Stimulated activated CD4-positive, alpha-beta T cell treated with anti-CD3 and anti-CD28 coated beads, Interleukin-2, amount 100 ng/mL, for 24 hours (primary cell): Measurements from ENCODE around the gene CCR3.
"Not testable (repeated sequence)": the region's sequence is repeated elsewhere in the genome, so short reads cannot be mapped to it uniquely, and the experiment has no call there.

Experiments used
- DNase-seq, 2 donors: peaks; one replicate each; pipeline ENCODE4 v3.0.0-alpha.2; 2020

CCR3 gene

DNA sequence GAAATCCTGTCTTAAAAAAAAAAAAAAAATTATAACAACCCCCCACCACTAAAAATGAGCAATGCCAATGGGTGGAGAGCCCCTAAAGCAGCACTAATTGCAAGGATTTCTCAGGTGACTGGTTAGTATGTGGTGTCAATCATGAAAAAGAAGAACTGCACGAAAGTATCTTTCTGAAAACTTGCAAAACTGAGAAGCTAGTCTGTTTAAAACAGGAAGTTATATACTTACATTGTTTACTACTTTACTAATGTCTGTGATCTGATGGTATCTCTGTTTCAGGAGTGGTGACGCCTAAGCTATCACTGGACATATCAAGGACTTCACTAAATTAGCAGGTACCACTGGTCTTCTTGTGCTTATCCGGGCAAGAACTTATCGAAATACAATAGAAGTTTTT, at the start of gene CCR3:
TSS of gene CCR3 (plus strand) at position 341 of the 400 bp plus-strand sequence. CDS start 22,699 bp downstream, outside the sequence.
- DNase-seq, result no peak

DNA sequence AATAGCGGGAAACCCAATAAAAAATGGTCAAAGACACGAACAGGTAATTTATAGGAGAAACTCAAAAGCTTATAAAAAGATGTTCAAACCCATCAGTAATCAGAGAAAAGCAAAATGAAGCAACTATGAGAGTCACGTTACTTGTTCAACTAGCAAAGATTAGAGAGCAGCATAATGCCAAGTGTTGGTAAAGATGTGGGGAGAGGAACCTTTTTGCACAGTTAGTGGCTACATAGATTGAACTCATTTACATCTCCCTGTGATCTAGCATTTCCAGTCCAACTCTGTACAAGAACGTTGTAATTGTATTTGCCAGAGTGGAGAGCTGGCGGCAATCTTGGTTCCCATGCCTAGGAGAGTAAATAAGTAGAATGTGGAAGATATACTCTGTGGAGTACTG, 49.3 kb upstream of the CCR3 start:
- DNase-seq, result no peak

DNA sequence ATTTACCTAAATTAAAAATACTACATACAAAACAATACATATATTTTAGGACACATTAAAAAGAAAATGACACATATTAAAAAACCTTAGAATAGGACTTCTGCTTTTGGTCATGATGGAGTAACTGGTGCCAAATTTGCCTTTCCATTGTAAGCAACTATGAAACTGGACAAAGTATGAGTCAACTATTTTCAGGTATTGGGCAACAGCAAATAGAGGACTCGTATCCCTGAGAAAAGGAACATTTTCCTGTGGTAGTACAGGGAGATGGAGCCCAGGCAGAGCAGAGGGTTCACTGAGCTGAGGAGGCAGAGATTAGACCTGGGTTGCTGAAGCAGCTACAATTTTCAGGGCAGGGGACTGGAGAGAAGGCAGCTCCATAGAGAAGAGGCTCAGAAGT, 48.8 kb upstream of the CCR3 start:
- DNase-seq, result no peak

DNA sequence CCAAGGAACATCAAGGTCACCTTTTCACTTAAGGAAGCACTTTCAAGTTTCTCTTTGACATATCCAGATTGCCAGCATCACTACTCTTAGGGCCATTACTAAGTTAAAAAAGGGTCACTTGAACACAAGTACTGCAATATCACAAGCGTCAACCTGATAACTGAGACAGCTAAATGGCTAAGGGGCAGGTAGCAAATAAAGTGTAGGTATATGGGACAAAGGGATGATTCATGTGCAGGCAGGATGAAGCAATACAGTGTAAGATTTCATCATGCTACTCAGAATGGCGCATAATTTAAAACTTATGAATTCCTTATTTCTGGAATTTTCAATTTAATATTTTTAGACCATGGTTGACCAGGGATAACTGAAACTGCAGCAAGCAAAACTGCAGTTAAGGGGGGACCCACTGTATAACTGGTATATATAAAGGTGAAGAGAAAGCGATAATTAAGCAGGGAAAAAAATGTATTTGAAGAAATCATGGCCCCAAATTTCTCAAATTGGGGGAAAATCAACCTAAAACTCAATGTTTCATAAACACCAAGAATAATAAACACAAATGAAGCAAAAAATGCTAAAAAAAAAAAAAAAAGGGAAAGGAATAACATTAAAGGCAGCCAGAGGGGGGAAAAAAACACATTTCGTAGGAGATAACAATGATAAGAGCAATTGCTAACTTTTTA, 47.2 kb upstream of the CCR3 start:
- no peak for DNase-seq

DNA sequence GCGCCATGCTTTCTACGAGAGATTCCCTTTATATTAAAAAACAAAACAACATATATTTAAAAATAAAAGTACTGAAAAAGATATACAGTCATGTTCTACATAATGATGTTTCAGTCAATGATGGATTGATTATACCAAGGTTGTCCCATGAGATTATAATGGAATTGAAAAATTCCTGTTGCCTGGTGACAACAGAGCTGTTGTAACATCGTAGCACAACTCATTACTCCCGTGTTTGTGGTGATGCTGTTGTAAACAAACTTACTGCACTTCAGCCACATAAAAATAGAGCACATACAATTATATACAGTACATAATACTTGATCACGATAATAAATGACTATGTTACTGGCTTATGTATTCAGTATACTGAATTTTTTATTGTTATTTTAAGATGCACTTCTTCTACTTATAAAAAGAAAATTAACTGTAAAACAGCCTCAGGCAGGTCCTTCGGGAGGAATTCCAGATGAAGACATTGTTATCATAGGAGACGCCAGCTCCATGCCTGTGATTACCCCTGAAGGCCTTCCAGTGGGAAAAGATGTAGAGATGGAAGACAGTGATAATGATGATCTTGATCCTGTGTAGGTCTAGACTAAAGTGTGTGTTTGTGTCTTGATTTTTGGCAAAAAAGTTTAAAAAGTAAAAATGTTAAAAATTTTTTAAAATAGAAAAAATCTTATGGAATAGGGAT, 45.9 kb upstream of the CCR3 start:
- no peak for DNase-seq

DNA sequence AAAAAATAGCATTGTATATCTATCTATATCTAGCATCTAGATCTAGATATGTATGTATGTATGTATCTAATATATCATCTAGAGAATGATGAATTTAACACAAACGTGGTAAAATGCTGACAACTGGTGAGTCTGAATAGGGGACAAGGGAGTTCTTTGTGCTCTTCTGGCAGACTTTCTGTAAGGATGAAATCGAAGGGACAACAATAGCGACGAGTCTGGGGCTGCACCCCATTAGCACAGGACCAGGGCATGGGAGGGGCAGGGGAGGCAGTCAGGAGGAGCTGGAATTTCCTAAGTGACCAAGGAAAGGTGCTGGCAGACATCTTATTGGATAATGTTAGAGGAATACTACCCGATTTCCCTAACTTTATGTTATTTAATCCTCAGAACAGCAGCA, 42.0 kb upstream of the CCR3 start:
- no peak for DNase-seq

DNA sequence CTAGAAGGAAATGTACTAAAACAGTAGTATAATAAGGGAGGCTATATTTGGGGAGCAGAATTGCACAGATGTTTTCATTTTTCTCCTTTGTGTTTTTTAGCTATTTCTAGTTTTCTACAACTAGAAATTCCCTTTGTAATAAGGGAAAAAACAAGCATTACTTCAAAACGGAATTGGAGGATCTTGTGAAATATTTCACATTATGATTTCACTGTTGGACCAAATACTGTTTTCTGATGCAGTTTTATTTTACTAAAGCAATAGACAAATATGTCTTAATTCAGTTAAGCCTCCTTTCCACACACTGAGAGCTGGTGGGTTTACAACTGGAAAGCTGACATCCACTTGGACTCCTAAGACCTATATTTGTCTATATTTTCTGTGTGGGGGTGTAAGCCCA, 41.5 kb upstream of the CCR3 start:
- no peak for DNase-seq

DNA sequence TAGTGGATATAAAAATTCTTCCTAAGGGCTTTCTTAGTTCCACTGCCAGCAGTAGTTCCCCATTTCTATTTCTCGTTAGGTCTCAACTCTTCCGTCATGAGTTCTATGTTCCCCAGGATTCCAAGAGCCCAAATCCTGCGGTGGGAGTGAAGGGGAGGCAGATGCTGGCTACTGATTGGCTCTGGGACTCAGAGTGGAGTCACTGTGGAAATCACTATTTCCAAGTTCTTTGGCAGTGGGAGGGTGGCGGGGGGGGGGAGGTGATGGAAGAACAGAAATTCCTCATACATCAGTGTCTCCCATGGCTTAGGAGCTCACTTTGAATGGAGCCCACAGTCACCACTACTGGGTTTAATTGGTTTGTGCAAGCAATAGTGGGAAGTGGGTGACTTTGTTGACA, 39.7 kb upstream of the CCR3 start:
- no peak for DNase-seq

DNA sequence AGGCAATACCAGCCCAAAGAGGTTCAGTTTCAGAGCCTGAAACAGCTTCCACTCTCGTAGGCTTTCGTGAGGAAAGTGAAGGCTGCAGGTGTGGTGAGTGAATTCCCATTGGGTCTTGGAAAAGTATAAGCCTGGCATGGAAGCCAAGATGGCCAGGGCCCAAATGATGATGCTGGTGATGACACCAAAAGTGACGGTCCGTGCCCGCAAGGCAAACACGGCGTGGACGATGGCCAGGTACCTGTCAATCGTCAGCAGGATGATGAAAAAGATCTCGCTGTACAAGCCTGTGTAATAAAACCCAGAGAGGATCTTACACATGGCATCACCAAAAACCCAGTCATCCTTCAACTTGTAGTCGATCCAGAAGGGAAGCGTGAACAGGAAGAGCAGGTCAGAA, 38.6 kb upstream of the CCR3 start:
- DNase-seq, result no peak

DNA sequence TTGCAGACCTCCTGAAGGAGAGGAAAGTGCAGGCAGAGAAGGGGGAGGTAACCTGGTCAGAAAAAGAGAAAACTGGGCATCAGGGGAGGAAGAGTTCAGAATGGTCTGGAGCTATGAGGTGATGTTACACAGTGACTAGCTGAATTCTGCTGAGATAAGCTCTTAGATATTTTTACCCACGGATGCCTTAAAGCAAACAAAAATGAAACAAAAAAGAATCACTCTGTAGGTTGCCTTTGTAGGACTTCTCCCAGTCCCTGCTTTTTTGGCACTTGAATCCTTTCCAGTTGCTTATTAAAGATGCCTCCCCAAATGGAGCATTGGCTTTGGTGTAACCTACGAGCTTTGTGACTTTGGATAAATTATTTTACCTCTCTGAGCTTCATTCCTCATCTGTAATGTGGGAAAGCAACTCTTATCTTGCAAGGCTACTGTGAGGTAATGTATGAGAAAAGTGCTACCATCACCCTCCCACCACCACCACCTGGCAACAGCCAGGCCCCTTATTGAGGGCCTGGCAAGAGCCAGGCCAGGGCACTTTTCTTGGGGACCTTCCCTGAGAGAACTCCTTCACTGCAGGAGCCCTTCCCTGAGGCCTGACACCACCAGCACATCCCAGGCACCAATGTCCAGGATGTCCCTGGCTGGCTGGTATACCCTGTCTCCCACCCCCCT, 36.8 kb upstream of the CCR3 start:
- no peak for DNase-seq

DNA sequence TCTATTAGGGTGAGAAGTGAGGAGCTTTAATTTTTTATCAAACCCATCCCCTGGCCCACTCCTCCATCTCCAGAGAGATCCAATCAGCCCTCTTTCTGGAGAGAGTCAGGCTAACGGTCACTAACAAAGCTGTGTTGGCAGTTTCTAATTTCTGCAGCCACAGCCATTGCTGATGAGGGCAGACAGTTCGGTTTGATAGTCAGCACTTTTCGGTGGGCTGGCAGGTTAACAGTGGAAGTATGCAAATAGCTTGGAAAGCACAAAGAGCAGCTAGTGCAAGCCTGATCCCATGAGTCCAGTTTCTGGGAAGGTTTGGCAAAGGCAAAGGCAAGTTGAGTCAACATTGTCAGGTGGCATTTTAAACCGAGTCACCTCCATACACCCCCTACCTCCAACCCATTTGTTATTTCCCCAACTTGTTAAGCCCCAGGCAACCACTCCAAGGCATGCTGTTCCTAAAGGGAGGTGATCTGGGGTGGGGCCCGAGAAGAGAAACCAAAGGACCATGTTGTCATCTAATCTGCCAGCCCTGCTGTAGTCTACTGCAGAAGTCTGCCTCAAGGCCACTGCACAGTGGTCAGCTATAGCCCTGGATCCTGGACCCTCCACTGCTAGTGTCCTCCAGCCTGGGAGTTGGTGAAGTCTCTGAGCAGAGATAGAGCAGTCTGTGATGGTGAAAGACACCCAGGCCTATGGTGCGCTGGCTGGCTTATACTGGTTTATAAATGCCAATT, 35.8 kb upstream of the CCR3 start:
- no peak for DNase-seq

DNA sequence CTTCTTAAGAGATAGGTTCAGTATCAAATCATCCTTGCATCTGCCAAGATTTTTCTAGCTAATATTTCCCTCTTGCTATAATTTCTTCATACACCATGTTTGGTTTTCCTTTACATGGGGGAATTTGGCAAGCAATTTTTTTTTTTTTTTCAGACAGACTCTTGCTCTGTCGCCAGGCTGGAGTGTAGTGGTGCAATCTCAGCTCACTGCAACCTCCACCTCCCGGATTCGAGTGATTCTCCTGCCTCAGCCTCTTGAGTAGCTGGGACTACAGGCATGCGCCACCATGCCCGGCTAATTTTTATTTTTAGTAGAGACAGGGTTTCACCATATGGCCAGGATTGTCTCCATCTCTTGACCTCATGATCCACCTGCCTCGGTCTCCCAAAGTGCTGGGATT, 34.7 kb upstream of the CCR3 start:
- DNase-seq, result not testable (repeated sequence)

DNA sequence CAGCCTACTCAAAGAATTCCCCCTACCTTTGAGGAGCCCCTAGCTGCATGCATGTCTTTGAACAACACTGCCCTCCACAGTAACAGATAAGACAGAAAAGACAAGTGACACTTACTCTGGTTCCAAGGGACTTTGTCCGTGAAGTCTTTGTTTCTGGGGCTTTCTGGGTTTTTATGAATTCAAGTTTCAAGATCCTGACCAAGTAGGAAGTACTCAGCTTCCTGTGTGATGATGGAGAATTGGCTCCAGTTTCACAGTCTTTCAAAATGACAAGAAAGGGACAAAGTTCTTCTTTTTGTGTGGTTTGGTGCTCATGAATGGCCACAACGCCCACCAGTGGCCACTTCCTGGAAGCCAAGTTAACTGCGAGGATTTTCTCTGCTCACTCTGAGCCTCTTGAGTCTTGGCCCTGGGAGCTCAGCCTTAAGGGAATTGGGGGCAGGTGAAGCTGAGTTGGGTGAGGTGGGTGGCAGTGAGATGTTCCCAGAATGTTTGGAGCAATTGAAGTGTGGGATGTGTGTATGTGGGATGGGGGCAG, 34.0 kb upstream of the CCR3 start, which contains the start of gene CCR1:
TSS of gene CCR1 (minus strand) at position 147 of the 538 bp plus-strand sequence. CDS start 4,000 bp downstream, outside the sequence.
- DNase-seq, result peak; percentile 41 to 58

DNA sequence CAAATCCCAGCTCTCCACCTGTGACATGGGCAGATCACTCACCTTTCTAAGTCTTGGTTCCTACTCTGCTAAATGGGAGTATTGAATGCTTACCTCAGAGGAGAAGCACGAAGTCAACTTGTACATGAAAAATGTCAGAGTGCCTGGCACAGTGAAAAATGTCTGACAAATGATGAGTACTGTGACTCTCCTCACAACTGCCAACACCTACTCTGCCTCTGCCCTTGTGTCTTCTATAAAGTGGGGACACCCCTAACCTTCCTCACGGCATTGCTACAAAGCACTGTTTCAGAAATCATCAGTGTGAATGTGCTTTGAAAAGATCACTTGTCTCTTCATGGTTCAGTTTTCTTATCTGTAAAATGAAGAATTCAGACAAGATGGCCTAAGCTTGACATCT, 33.2 kb upstream of the CCR3 start:
- no peak for DNase-seq

DNA sequence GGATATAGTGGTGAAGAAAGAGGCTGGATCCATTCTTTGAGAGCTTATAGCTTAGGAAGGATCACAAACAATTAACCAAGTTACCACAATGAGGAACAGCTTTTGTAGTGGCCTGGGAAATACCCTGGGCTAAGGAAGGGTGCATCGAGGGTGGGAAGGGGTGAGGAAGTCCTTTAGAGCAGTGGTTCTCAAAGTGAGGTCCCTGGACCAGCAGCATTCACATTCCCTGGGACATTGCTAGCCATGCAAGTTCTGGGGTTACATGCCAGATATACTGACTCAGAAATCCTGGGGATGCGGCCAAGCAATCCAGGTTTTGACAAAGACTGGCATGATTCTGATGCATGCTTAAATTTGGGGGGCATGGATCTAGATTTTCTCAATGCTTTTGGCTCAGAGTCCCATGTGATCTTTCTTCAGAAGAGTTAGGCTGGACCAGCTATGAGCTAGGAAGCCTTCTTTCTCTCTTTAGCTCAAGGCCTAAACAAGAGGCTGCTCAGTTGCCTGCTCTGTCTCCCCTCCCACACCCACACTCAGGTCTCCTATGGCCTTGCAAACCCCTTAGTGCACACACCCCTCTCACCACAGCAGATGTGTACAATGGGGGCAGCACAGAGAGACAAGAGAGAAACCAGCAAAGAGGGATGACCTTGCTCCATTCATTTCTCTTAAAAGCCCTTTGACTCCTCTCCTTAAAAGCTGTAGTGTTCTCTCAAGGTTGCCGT, 32.4 kb upstream of the CCR3 start:
- DNase-seq, result no peak

DNA sequence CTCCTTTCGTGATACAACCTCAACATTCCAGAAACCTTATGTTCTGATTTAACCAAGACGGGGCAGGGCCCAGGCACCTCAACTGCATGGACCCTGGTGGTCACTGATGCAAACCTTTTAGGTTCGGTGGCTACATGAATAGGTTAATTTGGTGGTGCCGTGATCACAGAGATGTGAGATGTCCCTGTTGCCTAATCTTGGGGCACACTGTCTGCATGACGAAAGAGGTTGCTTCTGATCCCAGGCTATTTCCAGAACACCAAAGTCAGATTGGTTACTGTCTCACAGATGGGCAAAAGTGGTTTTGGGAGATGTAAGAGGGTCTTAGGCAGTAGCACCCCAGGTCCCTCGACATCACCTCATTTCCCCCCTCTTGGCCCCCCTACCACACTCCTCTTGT, 30.2 kb upstream of the CCR3 start:
- no peak for DNase-seq

DNA sequence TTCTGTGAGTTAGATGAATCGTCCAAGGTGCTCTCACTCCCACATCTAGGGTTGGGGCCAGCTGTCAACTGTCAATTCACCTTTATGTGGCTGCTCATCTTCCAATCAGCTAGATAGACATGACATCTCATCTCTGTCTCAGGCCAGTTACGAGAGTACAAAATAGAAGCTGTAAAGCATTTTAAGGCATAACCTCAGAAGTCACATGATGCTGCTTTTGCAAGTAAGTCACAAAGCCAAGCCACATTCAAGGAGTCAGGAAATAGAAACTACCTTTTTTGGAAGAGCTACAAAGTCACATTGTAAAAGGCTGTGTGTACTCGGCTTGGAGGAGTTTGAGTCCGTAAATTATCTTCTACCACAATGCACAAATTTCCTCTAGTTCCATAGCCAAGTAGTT, 29.1 kb upstream of the CCR3 start:
- no peak for DNase-seq

DNA sequence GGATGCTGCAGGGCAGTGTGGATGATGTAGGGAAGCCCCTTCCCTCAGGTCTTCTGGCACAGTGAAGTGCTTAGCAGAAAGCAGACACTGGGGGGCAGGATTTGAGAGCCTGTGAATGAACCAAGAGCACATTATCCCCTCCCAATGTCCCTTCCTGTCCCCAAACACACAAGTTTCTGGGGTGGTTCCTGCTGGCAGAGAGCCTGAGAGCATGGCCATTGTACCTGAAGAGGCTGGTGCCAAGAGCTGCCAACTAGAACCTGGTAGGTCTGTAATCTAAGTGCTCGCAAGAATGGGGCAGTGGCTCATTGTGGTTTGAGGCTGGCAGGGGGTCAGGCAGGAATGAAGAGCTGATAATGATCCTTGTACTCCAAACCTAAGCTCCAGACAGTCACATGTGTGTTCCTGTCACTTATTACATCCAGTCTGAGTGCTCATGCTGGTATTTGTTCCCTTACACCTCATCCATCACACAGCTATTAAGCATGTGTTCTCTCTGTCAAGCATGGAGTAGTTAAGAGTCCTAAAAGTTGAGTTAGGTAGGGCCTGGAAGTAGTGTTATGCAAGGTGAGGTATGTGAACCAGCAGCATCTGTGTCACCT, 27.4 kb upstream of the CCR3 start:
- DNase-seq, result peak in 1 of 2 donors; percentile 8

DNA sequence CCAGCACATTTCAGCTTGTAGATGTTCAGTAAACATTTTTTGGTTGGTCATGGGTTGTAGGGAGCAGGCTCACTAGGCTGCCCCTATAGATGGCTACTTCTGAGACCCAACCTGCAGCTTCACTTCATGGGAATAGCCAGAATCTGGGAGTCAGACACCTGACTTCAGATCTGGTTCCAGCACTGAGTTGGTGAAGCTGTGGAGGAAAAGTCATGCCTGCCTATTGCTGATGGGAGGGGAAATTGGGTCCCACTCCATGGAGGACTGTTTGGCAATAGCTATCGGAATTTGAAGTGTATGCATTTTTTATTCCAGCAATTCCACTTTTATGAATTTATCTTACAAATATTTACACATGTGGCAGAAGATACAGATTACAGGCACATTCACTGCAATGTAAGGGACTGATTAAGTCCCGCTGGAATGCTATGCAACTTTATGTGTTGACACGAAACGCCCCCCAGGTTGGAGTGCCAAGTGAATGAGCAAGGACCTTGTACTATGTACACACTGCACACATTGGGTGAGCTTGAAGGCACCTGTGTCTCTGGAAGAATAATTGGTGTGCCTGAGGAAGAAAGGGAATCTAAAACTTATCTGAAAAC, 26.3 kb upstream of the CCR3 start:
- no peak for DNase-seq

DNA sequence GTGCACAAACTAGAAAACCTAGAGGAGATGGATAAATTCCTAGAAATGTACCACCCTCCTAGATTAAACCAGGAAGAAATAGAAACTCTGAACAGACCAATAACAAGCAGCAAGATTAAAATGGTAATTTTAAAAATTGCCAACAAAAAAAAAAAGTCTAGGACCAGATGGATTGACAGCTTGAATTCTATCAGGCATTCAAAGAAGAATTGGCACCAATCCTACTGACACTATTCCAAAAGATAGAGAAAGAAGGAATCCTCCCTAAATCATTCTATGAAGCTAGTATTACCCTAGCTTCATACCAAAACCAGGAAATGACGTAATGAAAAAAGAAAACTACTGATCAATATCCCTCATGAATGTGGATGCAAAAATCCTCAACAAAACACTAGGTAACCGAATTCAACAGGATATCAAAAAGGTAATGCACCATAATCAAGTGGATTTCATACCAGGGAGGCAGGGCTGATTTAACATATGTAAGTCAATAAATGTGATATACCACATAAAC, 24.0 kb upstream of the CCR3 start:
- DNase-seq, result no peak

DNA sequence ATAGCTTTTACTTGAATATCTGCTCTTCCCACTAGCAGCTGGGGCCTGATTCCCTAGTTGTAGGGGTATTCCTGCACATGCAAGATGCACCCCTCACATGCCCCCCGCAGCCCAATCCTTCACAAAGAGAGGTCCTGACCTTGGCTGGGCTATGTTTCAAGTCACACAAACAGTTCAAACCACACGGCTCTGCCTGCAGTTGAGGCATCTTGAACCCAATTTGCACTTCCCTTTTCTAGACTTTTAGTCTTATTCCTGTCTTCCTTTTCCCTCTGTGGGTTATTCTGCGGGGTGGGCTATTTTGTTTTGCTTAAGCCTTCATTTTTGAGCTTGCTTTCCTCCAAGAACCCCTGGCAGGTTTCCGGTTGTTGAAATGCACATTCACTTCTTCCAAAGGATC, 20.9 kb upstream of the CCR3 start:
- DNase-seq, result no peak
